Gastrocnemius medialis (tissue), 4 donors: Measurements from ENCODE around the gene GGA2. TPM values are rescaled to one million over a fixed set of nuclear protein-coding genes. Genes with fewer than 3 reads are reported as not detected.
A peak's percentile ranks its signal among the peaks of the same experiment; 100 is the strongest.

ENCODE experiments used
- ATAC-seq, 2 donors: fragments of 150-250 bp; one replicate each; pipeline ENCODE4 v1.9.1; 2016
- DNase-seq, 2 donors: peaks; one replicate each; pipeline ENCODE4 v3.0.0-alpha.2; 2019
- H3K27ac ChIP-seq, 4 donors: fragments of 200-600 bp; sonication (generic); 1 replicate in 1 of 4; 2 replicates in 3 of 4; pipeline ENCODE4 v1.5.1; 2016 to 2018; ENCODE audit warnings: mild to moderate bottlenecking in 2 of 4, moderate library complexity in 1 of 4
- H3K27me3 ChIP-seq, 3 donors: fragments of 200-600 bp; sonication (generic) in 2 of 3; 1 replicate in 1 of 3; 2 replicates in 2 of 3; pipeline versions ENCODE4 v1.5.1 to v1.6.0; 2016 to 2019; ENCODE audit warnings: mild to moderate bottlenecking in 1 of 3, moderate library complexity in 1 of 3
- H3K36me3 ChIP-seq, 2 donors: fragments of 200-600 bp; sonication (generic) in 1 of 2; one replicate each; pipeline ENCODE4 v1.5.1; 2017 to 2018
- H3K4me1 ChIP-seq, 2 donors: fragments of 200-600 bp; sonication (generic) in 1 of 2; one replicate each; pipeline ENCODE4 v1.5.1; 2016 to 2017; ENCODE audit warnings: mild to moderate bottlenecking in 2 of 2
- H3K4me3 ChIP-seq, 4 donors: fragments of 200-600 bp; sonication (generic) in 3 of 4; 1 replicate in 1 of 4; 2 replicates in 3 of 4; pipeline ENCODE4 v1.5.1; 2016 to 2019; ENCODE audit warnings: mild to moderate bottlenecking in 2 of 4
- H3K9me3 ChIP-seq, 3 donors: fragments of 200-600 bp; sonication (generic) in 2 of 3; 1 replicate in 1 of 3; 2 replicates in 2 of 3; pipeline ENCODE4 v1.5.1; 2016 to 2019
- POLR2A ChIP-seq, 2 donors: fragments of 450-650 bp; IDR thresholded peaks; one replicate each; pipeline ENCODE4 v1.6.1; 2017; ENCODE audit warnings: antibody characterized with exemption in 2 of 2, mild to moderate bottlenecking in 2 of 2, moderate library complexity in 2 of 2
- in situ Hi-C, 4 donors: fragments of 200-750 bp; cut with MboI; loops; one replicate each; pipeline versions ENCODE4 v1.15.0 to v1.8.0; 2017; ENCODE audit warnings: low sequenced_read_pairs in 4 of 4
- intact Hi-C: fragments of 100-400 bp; cut with DNase I; formaldehyde crosslinking; loops from one replicate; pipeline ENCODE4 v1.15.1; 2023; ENCODE audit warnings: low total_unique reads
- total RNA-seq, 4 donors: library from RNA; depleted of rRNA; stranded (reverse); fragments of >200 nt; gene quantifications; one replicate each; pipeline versions ENCODE4 v1.1.0 to v1.2.3, GENCODE V29; 2016
- TF ChIP-seq, protein P1 (sequence below), 5 experiments: fragments of 450-650 bp in 3 of 5; fragments of 200-600 bp in 2 of 5; sonication (generic) in 2 of 5; IDR thresholded peaks in 4 of 5; conservative IDR thresholded peaks in 1 of 5; 1 replicate in 4 of 5; 2 replicates in 1 of 5; pipeline ENCODE4 v1.5.1; 2016 to 2019; ENCODE audit warnings: antibody characterized with exemption in 5 of 5, mild to moderate bottlenecking in 3 of 5, moderate library complexity in 3 of 5

GGA2 gene
- total RNA-seq, 4 donors from 2014 or later: 31.0 to 79.9 (median 48.8) TPM

GRCh38 chr16:23505671-23506605 is 4.4 kb downstream of the GGA2 start:
- TF ChIP-seq, protein P1, sequence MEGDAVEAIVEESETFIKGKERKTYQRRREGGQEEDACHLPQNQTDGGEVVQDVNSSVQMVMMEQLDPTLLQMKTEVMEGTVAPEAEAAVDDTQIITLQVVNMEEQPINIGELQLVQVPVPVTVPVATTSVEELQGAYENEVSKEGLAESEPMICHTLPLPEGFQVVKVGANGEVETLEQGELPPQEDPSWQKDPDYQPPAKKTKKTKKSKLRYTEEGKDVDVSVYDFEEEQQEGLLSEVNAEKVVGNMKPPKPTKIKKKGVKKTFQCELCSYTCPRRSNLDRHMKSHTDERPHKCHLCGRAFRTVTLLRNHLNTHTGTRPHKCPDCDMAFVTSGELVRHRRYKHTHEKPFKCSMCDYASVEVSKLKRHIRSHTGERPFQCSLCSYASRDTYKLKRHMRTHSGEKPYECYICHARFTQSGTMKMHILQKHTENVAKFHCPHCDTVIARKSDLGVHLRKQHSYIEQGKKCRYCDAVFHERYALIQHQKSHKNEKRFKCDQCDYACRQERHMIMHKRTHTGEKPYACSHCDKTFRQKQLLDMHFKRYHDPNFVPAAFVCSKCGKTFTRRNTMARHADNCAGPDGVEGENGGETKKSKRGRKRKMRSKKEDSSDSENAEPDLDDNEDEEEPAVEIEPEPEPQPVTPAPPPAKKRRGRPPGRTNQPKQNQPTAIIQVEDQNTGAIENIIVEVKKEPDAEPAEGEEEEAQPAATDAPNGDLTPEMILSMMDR (IDR thresholded peaks at IDR 0.05 in 4 of 5, conservative IDR thresholded peaks at IDR 0.05 in 1 of 5): no peak
- no peak for TF ChIP-seq POLR2A (IDR thresholded peaks at IDR 0.05)
- no peaks in the 10 kb centered on the region for H3K27me3 ChIP-seq
- H3K9me3 ChIP-seq: no peaks in the 10 kb centered on the region
- no peaks in the 10 kb centered on the region for H3K36me3 ChIP-seq
- no peak overlapping the region for H3K4me3 ChIP-seq
- H3K27ac ChIP-seq: peak overlapping the region; percentile 88 to 97 (median 90)
- DNase-seq (no peak), ATAC-seq (no peak)
- peaks cover 31 to 46% of the 10 kb centered on the region in 2 donors for H3K4me1 ChIP-seq
- in situ Hi-C loops (no loop called here), intact Hi-C loops (loop anchor here (2.0 kb wide), 1 partner anchor 51 kb away; the partner anchor contains the start of genes EARS2 and UBFD1)

- Histone ChIP-seq H3K9me3 (no peaks in the 10 kb centered on the region), H3K27ac (peak overlapping the region; percentile 88 to 97 (median 90)), H3K4me1 (peaks cover 31 to 46% of the 10 kb centered on the region in 2 donors), H3K4me3 (no peak overlapping the region), H3K36me3 (no peaks in the 10 kb centered on the region), H3K27me3 (no peaks in the 10 kb centered on the region)
- in situ Hi-C loops: no loop called here
- TF ChIP-seq POLR2A (IDR thresholded peaks at IDR 0.05): no peak
- TF ChIP-seq, protein P1 (IDR thresholded peaks at IDR 0.05 in 4 of 5, conservative IDR thresholded peaks at IDR 0.05 in 1 of 5): no peak
- DNase-seq: no peak
- intact Hi-C loops: loop anchor here (2.0 kb wide), 1 partner anchor 52 kb away; the partner anchor contains the start of genes EARS2 and UBFD1
- ATAC-seq: peak; percentile 12 to 32
Observed at GRCh38 chr16:23505180-23505665, 5.1 kb downstream of the GGA2 start.

DNA sequence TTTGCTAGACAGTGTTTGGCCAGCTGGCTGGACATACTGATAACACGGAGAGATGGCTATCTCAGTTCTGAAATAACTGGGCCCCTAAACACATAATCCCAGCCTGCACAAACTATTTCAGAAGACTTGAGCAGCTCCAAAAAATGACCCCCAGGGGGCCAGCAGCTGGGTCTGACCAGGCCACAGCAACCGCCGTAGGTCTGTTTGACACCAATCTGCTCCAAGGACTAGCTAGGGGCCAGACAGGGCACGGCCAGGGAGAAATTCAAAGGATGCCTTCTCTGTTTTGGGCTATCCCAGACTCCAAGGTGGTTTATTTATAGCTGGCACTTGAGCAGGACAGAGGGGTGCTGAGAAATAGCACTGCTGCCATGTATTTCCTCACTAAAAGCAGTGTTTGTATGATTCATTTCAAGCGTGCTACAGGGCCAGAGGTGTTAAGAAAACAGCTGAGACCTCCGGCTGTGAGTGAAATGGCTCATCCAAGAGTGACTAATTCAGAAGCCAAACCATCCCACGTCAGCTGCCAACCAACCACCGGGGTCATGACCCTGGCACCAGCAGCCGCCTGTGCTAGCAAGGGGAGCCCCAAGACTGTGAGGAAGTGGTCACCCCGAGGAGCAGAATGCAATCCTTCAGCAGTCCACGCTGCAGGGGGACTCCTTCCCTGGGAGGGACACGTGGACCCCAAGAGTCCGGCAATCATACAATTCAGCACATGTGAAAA is 5.7 kb downstream of the GGA2 start:
- H3K4me3 ChIP-seq: peak overlapping the region in 1 of 4 donors; percentile 24

DNA sequence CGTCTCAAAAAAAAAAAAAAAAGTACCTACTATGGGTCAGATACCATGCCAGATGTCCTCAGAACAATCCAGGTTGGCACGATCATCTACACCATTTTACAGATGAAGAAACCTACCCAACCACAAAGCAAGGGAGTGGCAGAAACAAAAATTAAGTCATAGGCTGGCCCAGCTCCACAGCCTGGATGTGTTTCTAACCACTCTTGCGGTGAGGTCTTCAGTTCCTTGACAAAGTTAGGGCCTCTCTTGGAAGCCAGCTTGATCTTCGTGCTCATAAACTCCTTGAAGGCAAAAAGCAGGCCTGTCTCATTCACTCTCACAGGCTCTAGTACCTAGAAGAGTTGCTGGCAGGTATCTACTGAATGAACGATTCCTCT is 6.2 kb downstream of the GGA2 start:
- H3K9me3 ChIP-seq: no peaks in the 10 kb centered on the region
- no peaks in the 10 kb centered on the region for H3K36me3 ChIP-seq
- TF ChIP-seq, protein P1 (IDR thresholded peaks at IDR 0.05 in 4 of 5, conservative IDR thresholded peaks at IDR 0.05 in 1 of 5): no peak
- no peak for TF ChIP-seq POLR2A (IDR thresholded peaks at IDR 0.05)
- H3K27me3 ChIP-seq: no peaks in the 10 kb centered on the region
- intact Hi-C loops: loop anchor here (2.0 kb wide), 1 partner anchor 53 kb away; the partner anchor contains the start of genes EARS2 and UBFD1
- DNase-seq (peak; percentile 48 to 80), ATAC-seq (peak; percentile 52 to 67)
- in situ Hi-C loops: no loop called here
- H3K4me3 ChIP-seq: peak overlapping the region in 1 of 4 donors; percentile 24
- H3K27ac ChIP-seq: peak overlapping the region; percentile 88 to 97 (median 90)
- H3K4me1 ChIP-seq: peaks cover 26 to 40% of the 10 kb centered on the region in 2 donors

More for the DNA sequence above, 5.7 kb downstream of the GGA2 start:
- intact Hi-C loops (loop anchor here (2.0 kb wide), 1 partner anchor 52 kb away; the partner anchor contains the start of genes EARS2 and UBFD1), in situ Hi-C loops (no loop called here)
- Histone ChIP-seq H3K36me3 (no peaks in the 10 kb centered on the region), H3K4me1 (peaks cover 31 to 46% of the 10 kb centered on the region in 2 donors), H3K9me3 (no peaks in the 10 kb centered on the region), H3K27ac (peak overlapping the region; percentile 88 to 97 (median 90)), H3K27me3 (no peaks in the 10 kb centered on the region)
- ATAC-seq: peak; percentile 95 to 96
- TF ChIP-seq, protein P1 (IDR thresholded peaks at IDR 0.05 in 4 of 5, conservative IDR thresholded peaks at IDR 0.05 in 1 of 5): peak in 1 of 5 experiments; percentile 12
- no peak for TF ChIP-seq POLR2A (IDR thresholded peaks at IDR 0.05)
- peak; percentile 74 to 89 for DNase-seq
